Measurements from ENCODE around the gene FNTB. TPM values are rescaled to one million over a fixed set of nuclear protein-coding genes. Genes with fewer than 3 reads are reported as not detected.

Gene FNTB
- total RNA-seq, 1 donor from 2014 or later = 13.3 TPM

GRCh38 chr14:64966976-64967375 is 19.7 kb upstream of the FNTB start:
- no peaks in the 10 kb centered on the region for H3K27me3 ChIP-seq
- H3K27ac ChIP-seq = no peak overlapping the region
- no peaks in the 10 kb centered on the region for H3K36me3 ChIP-seq
- no peak overlapping the region for H3K4me3 ChIP-seq
- intact Hi-C loops (cut with DNase I) = no loop called here
- no peak for DNase-seq (ENCODE audit: extremely low spot score in 2 of 2)
- peaks cover 17% of the 10 kb centered on the region for H3K4me1 ChIP-seq
- TF ChIP-seq POLR2A (IDR thresholded peaks at IDR 0.05) = no peak
- TF ChIP-seq CTCF (IDR thresholded peaks at IDR 0.05) = no peak
- TF ChIP-seq POLR2AphosphoS5 (IDR thresholded peaks at IDR 0.05; ENCODE audit: insufficient read depth in 1 of 2, low read depth in 1 of 2) = no peak
- H3K9me3 ChIP-seq = no peaks in the 10 kb centered on the region

DNA sequence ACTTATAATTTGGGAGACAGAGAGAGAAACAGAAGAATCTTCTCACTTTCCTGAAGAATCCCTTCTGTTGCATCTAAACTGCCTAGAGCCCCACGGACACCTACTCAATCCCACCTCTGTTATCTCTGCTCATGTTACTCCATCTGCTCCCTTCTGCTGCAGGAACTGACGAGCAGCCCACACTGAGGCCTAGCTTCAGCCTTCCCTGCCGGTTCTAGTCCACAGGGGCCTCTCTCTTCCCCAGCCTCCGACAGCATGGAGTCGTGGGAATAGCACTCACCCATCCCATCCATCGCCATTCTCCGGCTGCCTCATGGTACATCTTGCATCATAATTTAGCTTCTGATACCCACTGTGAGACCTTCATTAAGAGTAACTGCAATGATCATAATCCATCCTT is 18.5 kb upstream of the FNTB start:
- Histone ChIP-seq H3K9me3 (no peaks in the 10 kb centered on the region), H3K4me1 (peaks cover 17% of the 10 kb centered on the region), H3K36me3 (no peaks in the 10 kb centered on the region), H3K4me3 (no peak overlapping the region), H3K27ac (no peak overlapping the region), H3K27me3 (no peaks in the 10 kb centered on the region)
- intact Hi-C loops (cut with DNase I) = no loop called here
- no peak for TF ChIP-seq CTCF (IDR thresholded peaks at IDR 0.05)
- TF ChIP-seq POLR2AphosphoS5 (IDR thresholded peaks at IDR 0.05; ENCODE audit: insufficient read depth in 1 of 2, low read depth in 1 of 2) = no peak
- TF ChIP-seq POLR2A (IDR thresholded peaks at IDR 0.05) = no peak
- DNase-seq (ENCODE audit: extremely low spot score in 2 of 2) = no peak

DNA sequence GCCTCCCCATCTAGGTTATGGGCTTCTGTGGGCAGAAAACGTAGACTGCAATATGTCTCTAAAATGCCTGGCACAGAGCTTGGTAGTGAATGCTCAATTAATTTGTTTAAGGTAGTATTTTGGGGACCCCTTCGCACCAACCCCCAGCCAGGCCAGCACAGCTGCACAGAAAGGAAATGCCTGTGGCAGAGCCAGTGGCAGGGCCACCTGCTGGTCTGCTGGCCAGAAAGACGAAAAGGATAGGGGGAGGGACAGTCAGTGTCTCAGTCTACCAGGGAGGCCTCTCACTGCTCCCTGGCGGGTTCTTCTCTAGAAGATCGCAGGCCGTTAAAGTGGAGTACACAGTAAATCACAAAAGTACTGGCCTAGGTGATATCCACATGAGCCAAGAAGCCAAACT is 18.0 kb upstream of the FNTB start:
- Histone ChIP-seq H3K4me1 (peaks cover 17% of the 10 kb centered on the region), H3K27me3 (no peaks in the 10 kb centered on the region), H3K36me3 (no peaks in the 10 kb centered on the region), H3K9me3 (no peaks in the 10 kb centered on the region), H3K27ac (no peak overlapping the region), H3K4me3 (no peak overlapping the region)
- intact Hi-C loops (cut with DNase I) = no loop called here
- TF ChIP-seq CTCF (IDR thresholded peaks at IDR 0.05) (no peak), POLR2AphosphoS5 (IDR thresholded peaks at IDR 0.05; ENCODE audit: insufficient read depth in 1 of 2, low read depth in 1 of 2) (no peak), POLR2A (IDR thresholded peaks at IDR 0.05) (no peak)
- DNase-seq (ENCODE audit: extremely low spot score in 2 of 2) = no peak

DNA sequence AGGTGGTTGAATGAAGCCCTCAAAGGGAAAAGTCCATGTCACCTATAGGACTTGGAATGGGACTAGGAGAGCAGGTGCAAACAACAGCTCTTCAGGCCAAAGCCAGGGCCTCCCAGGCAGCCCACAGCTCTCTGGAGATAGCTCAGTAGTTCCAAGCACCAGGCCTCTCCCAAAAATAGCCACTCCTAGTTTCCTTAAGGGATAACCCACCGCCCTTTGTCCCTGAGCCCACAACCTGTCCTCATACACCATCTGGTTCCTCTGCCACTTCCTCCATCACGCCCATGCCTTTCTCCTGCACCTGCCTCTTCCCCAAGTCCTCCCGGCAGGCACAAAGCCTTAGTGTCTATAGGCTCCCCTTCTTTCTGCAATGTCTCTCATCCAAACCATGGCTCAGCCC is 16.7 kb upstream of the FNTB start:
- no peak for TF ChIP-seq CTCF (IDR thresholded peaks at IDR 0.05)
- TF ChIP-seq POLR2A (IDR thresholded peaks at IDR 0.05) = no peak
- TF ChIP-seq POLR2AphosphoS5 (IDR thresholded peaks at IDR 0.05; ENCODE audit: insufficient read depth in 1 of 2, low read depth in 1 of 2) = no peak
- no peak for DNase-seq (ENCODE audit: extremely low spot score in 2 of 2)
- no peaks in the 10 kb centered on the region for H3K27me3 ChIP-seq
- H3K4me1 ChIP-seq = peaks cover 17% of the 10 kb centered on the region
- no peak overlapping the region for H3K4me3 ChIP-seq
- no peaks in the 10 kb centered on the region for H3K9me3 ChIP-seq
- H3K27ac ChIP-seq = no peak overlapping the region
- intact Hi-C loops (cut with DNase I) = no loop called here
- H3K36me3 ChIP-seq = no peaks in the 10 kb centered on the region

GRCh38 chr14:64970776-64971477 is 15.8 kb upstream of the FNTB start:
- TF ChIP-seq CTCF (IDR thresholded peaks at IDR 0.05) = no peak
- intact Hi-C loops (cut with DNase I) = no loop called here
- no peaks in the 10 kb centered on the region for H3K36me3 ChIP-seq
- no peaks in the 10 kb centered on the region for H3K9me3 ChIP-seq
- peaks cover 17% of the 10 kb centered on the region for H3K4me1 ChIP-seq
- DNase-seq (ENCODE audit: extremely low spot score in 2 of 2) = no peak
- no peaks in the 10 kb centered on the region for H3K27me3 ChIP-seq
- H3K4me3 ChIP-seq = peak overlapping the region; percentile 74 to 76
- H3K27ac ChIP-seq = no peak overlapping the region
